ENCODE measurements around the gene SPATA31C1. TPM values are rescaled to one million over a fixed set of nuclear protein-coding genes. Genes with fewer than 3 reads are reported as not detected.

Gene SPATA31C1
- total RNA-seq, 1 experiment from 2014 or later = not detected

DNA sequence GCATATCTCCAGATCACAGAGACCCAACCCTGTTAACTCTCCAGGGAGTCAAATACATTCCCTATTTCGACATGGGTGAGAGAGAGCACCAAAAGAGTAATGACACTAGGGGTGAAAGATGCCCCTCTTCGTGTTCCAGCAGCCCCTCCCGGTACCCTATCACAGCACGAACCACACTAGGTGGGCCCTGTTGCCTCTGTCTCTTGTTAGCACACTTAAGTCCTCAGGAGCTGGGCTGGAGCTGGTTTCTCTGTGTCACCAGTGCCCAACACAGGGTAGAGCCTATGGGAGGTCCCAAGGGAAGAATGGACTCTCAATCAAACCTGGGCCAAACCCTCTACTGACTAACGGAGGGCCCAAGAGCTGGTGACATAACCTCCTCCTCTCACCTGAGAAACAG is 55.4 kb downstream of the SPATA31C1 start (continued):
- TF ChIP-seq GTF2I (CRISPR knock-in tag; conservative IDR thresholded peaks at IDR 0.05) = no peak
- no peak for TF ChIP-seq JAZF1 (CRISPR knock-in tag; IDR thresholded peaks at IDR 0.05)
- TF ChIP-seq PRRX2 (CRISPR knock-in tag; IDR thresholded peaks at IDR 0.05) = no peak

Other genes starting within 250 kb of the SPATA31C1 start
- 33.0 to 39.7 TPM (median 33.4 TPM) in 3 replicates for gene CTSL, start 191.8 kb upstream of the SPATA31C1 start, total RNA-seq (2021)
- 0.04 to 0.07 TPM (median 0.05 TPM) in 3 replicates for gene SPATA31E1, start 35.1 kb upstream of the SPATA31C1 start, total RNA-seq (2021)
- 3.8 to 4.5 TPM (median 4.1 TPM) in 3 replicates for gene CDK20, start 56.6 kb downstream of the SPATA31C1 start, total RNA-seq (2021)
- gene SPATA31C2, start 220.5 kb downstream of the SPATA31C1 start, total RNA-seq (2021) = 0.04 to 0.09 TPM (median 0.05 TPM) in 3 replicates

Data from WTC11 (cell line).